GM12891 (cell line): Measurements from ENCODE around the gene TNNI3K.

ENCODE experiments used
- POLR2A ChIP-seq: IDR thresholded peaks from 2 replicates; pipeline ENCODE4 v1.6.1; 2011; ENCODE audit warnings: low read depth, low read length, control low read depth
- POLR2AphosphoS5 ChIP-seq: IDR thresholded peaks from 2 replicates; pipeline ENCODE4 v1.6.1; 2011; ENCODE audit warnings: low read depth, low read length, control low read depth
- SPI1 ChIP-seq: IDR thresholded peaks from 2 replicates; pipeline ENCODE4 v1.6.1; 2011; ENCODE audit warnings: low read depth, low read length, control low read depth
- TAF1 ChIP-seq: IDR thresholded peaks from 2 replicates; pipeline ENCODE4 v1.6.1; 2011; ENCODE audit warnings: low read depth, low read length, control low read depth

GRCh38 chr1:74432325-74432724 lies 197.1 kb downstream of the TNNI3K start:
- no peak for TF ChIP-seq TAF1
- TF ChIP-seq POLR2A, result no peak
- TF ChIP-seq POLR2AphosphoS5, result no peak
- TF ChIP-seq SPI1, result no peak
